Stimulated activated CD4-positive, alpha-beta T cell treated with anti-CD3 and anti-CD28 coated beads, Interleukin-15, amount 100 ng/mL, for 24 hours (primary cell): ENCODE measurements around the gene DNAJC21.

Experiments used
- DNase-seq: peaks from one replicate; pipeline ENCODE4 v3.0.0-alpha.2; 2020

DNAJC21 gene

DNA sequence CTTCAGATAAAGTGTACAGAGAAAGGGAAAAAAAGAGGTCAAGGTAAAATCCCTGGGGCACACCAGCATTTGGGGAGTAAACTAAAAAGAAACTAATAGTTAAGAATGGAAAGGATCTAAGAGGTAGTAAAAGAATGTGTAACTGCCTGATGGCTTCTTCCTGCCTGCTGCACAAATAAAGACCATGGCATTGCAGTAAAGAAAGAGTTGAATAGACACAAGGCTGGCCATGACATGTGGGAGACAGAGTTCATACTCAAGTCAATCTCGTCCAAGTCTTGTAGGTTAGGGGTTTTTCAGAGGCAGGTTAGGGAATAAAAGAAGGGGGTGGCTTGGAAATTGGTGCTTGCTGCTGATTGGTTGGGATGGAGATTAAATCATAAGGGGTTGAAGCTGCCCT is 57.6 kb downstream of the DNAJC21 start:
- DNase-seq, result no peak

DNA sequence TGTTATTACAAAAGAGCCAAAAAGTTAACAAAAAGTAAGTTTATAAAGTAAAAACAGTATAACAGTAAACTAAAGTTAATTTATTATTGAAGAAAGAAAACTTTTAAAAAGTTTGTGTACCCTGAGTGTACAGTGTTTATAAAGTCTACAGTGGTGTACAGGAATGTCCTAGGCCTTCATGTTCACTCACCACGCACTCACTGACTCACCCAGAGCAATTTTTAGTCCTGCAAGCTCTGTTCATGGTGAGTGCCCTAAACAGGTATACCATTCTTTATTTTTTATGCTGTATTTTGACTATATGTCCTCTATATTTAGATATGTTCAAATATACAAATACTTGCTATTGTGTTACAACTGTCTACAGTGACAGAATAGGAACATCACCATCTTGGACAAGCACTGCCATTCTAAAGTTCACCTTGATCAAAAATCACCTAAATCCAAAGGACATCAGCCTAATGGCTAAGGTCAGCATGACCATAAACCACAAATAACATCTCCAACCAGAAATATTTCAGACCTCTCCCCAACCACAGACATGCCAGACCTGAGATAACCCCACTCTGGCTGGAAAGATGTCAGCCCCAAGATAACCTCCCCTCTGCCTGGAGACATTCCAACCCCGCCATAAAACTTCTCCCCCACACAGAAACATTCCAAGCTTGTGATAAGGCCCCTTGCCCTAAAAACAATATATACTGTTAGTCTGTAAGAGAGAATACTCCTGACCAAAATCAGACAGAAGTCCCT is 62.3 kb downstream of the DNAJC21 start:
- DNase-seq, result no peak

DNA sequence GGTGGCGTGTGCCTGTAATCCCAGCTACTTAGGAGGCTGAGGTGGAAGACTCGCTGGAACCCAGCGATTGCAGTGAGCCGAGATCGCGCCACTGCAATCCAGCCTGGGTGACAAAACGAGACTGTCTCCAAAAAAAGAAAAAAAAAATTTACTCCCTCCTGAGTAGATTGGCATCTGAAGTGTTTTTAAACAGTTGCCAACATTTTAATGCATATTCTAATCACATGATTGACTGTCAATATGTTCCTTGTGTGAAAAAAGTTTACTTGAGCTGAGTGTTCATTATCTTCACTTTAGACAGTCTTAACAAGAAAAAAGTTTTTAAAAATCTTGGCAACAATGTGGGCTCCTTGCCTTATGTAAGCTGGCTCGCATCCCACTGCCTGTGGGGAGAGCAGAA is 64.6 kb downstream of the DNAJC21 start:
- DNase-seq, result no peak

DNA sequence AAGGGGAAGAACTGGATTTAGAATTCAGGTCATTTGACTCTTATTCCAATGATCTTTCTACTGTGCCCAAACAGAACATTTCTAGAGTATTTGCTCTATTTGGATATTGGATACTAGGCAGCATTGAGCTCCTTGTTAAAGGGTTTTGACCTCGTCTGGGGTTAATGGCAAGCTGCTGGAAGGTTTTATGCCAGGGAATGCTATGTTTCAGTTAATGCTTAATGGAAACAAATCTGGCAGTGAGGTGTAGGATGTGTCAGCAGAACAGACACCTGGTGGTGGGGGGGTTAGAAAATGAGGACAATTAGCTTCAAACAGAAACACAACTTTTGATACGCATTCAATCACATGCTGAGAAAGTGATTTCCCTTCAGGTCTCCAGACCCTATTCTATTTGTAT is 66.9 kb downstream of the DNAJC21 start:
- DNase-seq, result no peak

- no peak for DNase-seq
These were observed 68.9 kb downstream of the DNAJC21 start for GRCh38 chr5:34998058-34998789.

DNA sequence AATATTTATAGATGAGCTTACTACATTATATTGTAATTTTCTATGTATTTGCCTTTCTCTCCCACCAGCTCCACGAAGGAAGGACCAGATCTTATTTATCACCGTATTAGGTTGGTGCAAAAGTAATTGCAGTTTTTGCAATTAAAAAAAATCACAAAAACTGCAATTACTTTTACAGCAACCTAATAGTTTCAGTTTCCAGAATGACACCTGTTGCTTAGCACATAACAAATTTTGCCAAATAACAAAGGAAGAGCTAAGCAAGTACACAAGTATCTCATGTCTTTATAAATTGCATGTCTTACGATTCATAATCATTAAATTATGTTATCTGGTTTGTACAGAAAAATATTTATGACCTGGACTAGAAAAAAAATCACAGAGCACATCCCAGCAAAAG is 72.5 kb downstream of the DNAJC21 start:
- no peak for DNase-seq

GRCh38 chr5:35002459-35002858 is 73.1 kb downstream of the DNAJC21 start:
- DNase-seq, result no peak

- DNase-seq, result peak; percentile 72
These were observed 73.9 kb downstream of the DNAJC21 start for GRCh38 chr5:35003018-35003957.

- no peak for DNase-seq
These were observed 74.8 kb downstream of the DNAJC21 start for GRCh38 chr5:35004200-35004599.

DNA sequence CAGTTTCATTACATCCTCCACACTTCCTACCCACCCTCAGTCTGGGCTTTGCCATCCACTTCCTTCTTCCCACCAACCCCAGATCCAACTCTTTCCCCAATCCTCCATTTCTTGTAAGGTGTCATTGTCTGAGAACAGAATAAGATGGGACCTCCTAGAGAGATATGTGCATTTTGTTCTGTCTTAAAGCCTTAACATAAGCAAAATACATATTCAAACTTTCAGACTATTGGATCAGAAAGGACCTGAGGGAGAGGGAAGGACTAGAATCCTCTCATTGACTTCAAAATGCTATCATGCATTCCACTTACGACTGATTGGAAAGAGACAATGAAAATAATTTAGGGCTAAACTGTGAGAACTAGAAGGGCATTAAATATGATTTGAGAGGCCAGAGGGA is 75.4 kb downstream of the DNAJC21 start:
- DNase-seq, result no peak
